Peyer's patch (tissue), 4 donors: ENCODE measurements around the gene RIC8B.

Experiments
- CTCF ChIP-seq, 6 experiments: fragments of 450-650 bp in 4 of 6; fragments of 200-600 bp in 2 of 6; sonication (generic) in 1 of 6; IDR thresholded peaks; one replicate each; pipeline ENCODE4 v1.5.1; 2017 to 2019; ENCODE audit warnings: antibody characterized with exemption in 6 of 6, mild to moderate bottlenecking in 3 of 6, moderate library complexity in 1 of 6
- POLR2A ChIP-seq, 2 donors: fragments of 450-650 bp; IDR thresholded peaks; one replicate each; pipeline ENCODE4 v1.5.1; 2017; ENCODE audit warnings: antibody characterized with exemption in 2 of 2, mild to moderate bottlenecking in 2 of 2, moderate library complexity in 2 of 2

- no peak for TF ChIP-seq POLR2A (IDR thresholded peaks at IDR 0.05)
- TF ChIP-seq CTCF (IDR thresholded peaks at IDR 0.05) = no peak
These were observed 49.5 kb upstream of the RIC8B start for GRCh38 chr12:106724934-106725333.
